Neural cell (in vitro differentiated cells): ENCODE measurements around the gene ACOXL. TPM values are rescaled to one million over a fixed set of nuclear protein-coding genes. Genes with fewer than 3 reads are reported as not detected.

Experiments
- H2AFZ ChIP-seq: fragments of 200-600, 300-800 bp; sonication (generic), shearing (Covaris generic); 2 replicates; pipeline ENCODE4 v1.6.0; 2014; ENCODE audit warnings: low read depth, mild to moderate bottlenecking, antibody characterized with exemption, low read length, moderate library complexity
- H3F3A ChIP-seq: fragments of 200-600 bp; shearing (Covaris generic); 2 replicates; pipeline ENCODE4 v1.6.1; 2016; ENCODE audit warnings: mild to moderate bottlenecking, moderate library complexity, mixed read lengths, antibody characterized with exemption, low read length; ENCODE audit not compliant: insufficient read depth, poor library complexity, severe bottlenecking
- H3K27ac ChIP-seq: fragments of 200-600, 300-800 bp; sonication (generic), shearing (Covaris generic); 2 replicates; pipeline ENCODE4 v1.5.1; 2014; ENCODE audit warnings: mild to moderate bottlenecking, low read length, moderate library complexity
- H3K27me3 ChIP-seq: fragments of 300-800, 200-600 bp; sonication (generic), shearing (Covaris generic); 2 replicates; pipeline ENCODE4 v1.6.0; 2014; ENCODE audit warnings: mild to moderate bottlenecking, low read depth, low read length, moderate library complexity; ENCODE audit not compliant: insufficient read depth
- H3K36me3 ChIP-seq: fragments of 300-800, 200-600 bp; sonication (generic), shearing (Covaris generic); 2 replicates; pipeline ENCODE4 v1.5.1; 2014; ENCODE audit warnings: mild to moderate bottlenecking, antibody characterized with exemption, low read length, moderate library complexity; ENCODE audit not compliant: insufficient read depth
- H3K4me2 ChIP-seq: fragments of 300-800, 200-600 bp; sonication (generic), shearing (Covaris generic); 2 replicates; pipeline ENCODE4 v1.6.0; 2014; ENCODE audit warnings: mild to moderate bottlenecking, low read length
- H3K4me3 ChIP-seq: fragments of 300-800, 200-600 bp; sonication (generic), shearing (Covaris generic); 2 replicates; pipeline ENCODE4 v1.5.1; 2014; ENCODE audit warnings: mild to moderate bottlenecking, low read length, moderate library complexity
- H3K79me2 ChIP-seq: fragments of 200-600 bp; shearing (Covaris generic); replicated peaks from 2 replicates; pipeline ENCODE4 v1.6.0; 2014; ENCODE audit warnings: mild to moderate bottlenecking, low read length, moderate library complexity; ENCODE audit not compliant: insufficient read depth
- H3K9ac ChIP-seq: fragments of 300-800, 200-600 bp; sonication (generic), shearing (Covaris generic); 2 replicates; pipeline ENCODE4 v1.6.1; 2016; ENCODE audit warnings: mild to moderate bottlenecking, low read length, mixed read lengths
- H3K9me2 ChIP-seq: fragments of 200-600 bp; shearing (Covaris generic); 2 replicates; pipeline ENCODE4 v1.6.1; 2016; ENCODE audit warnings: mild to moderate bottlenecking, low read length, mixed read lengths; ENCODE audit not compliant: insufficient read depth
- H3K9me3 ChIP-seq: fragments of 200-600, 300-800 bp; sonication (generic), shearing (Covaris generic); 2 replicates; pipeline ENCODE4 v1.6.1; 2016; ENCODE audit warnings: mild to moderate bottlenecking, mixed run types, low read length, moderate library complexity, mixed read lengths
- H4K20me1 ChIP-seq: fragments of 200-600 bp; shearing (Covaris generic); 2 replicates; pipeline ENCODE4 v1.6.1; 2016; ENCODE audit warnings: mild to moderate bottlenecking, mixed run types; ENCODE audit not compliant: insufficient read depth
- CTCF ChIP-seq: fragments of 450-650 bp; IDR thresholded peaks from 2 replicates; pipeline ENCODE4 v1.5.1; 2014; ENCODE audit warnings: antibody characterized with exemption, mild to moderate bottlenecking, moderate library complexity; ENCODE audit not compliant: poor library complexity, severe bottlenecking
- EP300 ChIP-seq: fragments of 450-650 bp; conservative IDR thresholded peaks from 2 replicates; pipeline ENCODE4 v1.6.1; 2014; ENCODE audit warnings: antibody characterized with exemption, mild to moderate bottlenecking, moderate library complexity; ENCODE audit not compliant: poor library complexity, severe bottlenecking
- EZH2 ChIP-seq: fragments of 200-600, 300-800 bp; shearing (Covaris generic), sonication (generic); IDR thresholded peaks from 2 replicates; pipeline ENCODE4 v1.6.1; 2014; ENCODE audit warnings: antibody characterized with exemption, low read length, borderline replicate concordance, mild to moderate bottlenecking; ENCODE audit not compliant: insufficient read depth, poor library complexity, severe bottlenecking
- MXI1 ChIP-seq: fragments of 450-650 bp; conservative IDR thresholded peaks from 2 replicates; pipeline ENCODE4 v1.6.1; 2014; ENCODE audit warnings: antibody characterized with exemption, mild to moderate bottlenecking; ENCODE audit not compliant: poor library complexity, severe bottlenecking
- POLR2AphosphoS5 ChIP-seq: IDR thresholded peaks from 2 replicates; pipeline ENCODE4 v1.6.1; 2012
- RAD21 ChIP-seq: fragments of 450-650 bp; conservative IDR thresholded peaks from 2 replicates; pipeline ENCODE4 v1.6.1; 2014; ENCODE audit warnings: antibody characterized with exemption, mild to moderate bottlenecking, moderate library complexity
- REST ChIP-seq: IDR thresholded peaks from 2 replicates; pipeline ENCODE4 v1.6.1; 2012; ENCODE audit warnings: borderline replicate concordance
- TAF1 ChIP-seq: IDR thresholded peaks from 2 replicates; pipeline ENCODE4 v1.6.1; 2012; ENCODE audit warnings: low read depth
- polyA plus RNA-seq: library from polyadenylated mRNA; depleted of rRNA; stranded (reverse); fragments of >200 nt; gene quantifications from 2 replicates; pipeline ENCODE4 v1.2.3, GENCODE V29; 2014

The ACOXL gene
- polyA plus RNA-seq, 1 donor from 2014 or later, result not detected

- Histone ChIP-seq H3K9me2 (no peaks in the 10 kb centered on the region), H3F3A (no peaks in the 10 kb centered on the region), H3K27me3 (no peaks in the 10 kb centered on the region), H3K9ac (no peak overlapping the region), H3K79me2 (no peaks in the 10 kb centered on the region), H3K4me3 (no peak overlapping the region), H3K4me2 (no peak overlapping the region), H3K36me3 (no peaks in the 10 kb centered on the region), H3K27ac (no peak overlapping the region), H4K20me1 (no peaks in the 10 kb centered on the region), H3K9me3 (no peaks in the 10 kb centered on the region), H2AFZ (no peak overlapping the region)
- TF ChIP-seq EZH2 (no peak), EP300 (no peak), REST (no peak), MXI1 (no peak), RAD21 (no peak), POLR2AphosphoS5 (no peak), CTCF (no peak)
Measured at GRCh38 chr2:110837446-110838409, 105.4 kb downstream of the ACOXL start.

DNA sequence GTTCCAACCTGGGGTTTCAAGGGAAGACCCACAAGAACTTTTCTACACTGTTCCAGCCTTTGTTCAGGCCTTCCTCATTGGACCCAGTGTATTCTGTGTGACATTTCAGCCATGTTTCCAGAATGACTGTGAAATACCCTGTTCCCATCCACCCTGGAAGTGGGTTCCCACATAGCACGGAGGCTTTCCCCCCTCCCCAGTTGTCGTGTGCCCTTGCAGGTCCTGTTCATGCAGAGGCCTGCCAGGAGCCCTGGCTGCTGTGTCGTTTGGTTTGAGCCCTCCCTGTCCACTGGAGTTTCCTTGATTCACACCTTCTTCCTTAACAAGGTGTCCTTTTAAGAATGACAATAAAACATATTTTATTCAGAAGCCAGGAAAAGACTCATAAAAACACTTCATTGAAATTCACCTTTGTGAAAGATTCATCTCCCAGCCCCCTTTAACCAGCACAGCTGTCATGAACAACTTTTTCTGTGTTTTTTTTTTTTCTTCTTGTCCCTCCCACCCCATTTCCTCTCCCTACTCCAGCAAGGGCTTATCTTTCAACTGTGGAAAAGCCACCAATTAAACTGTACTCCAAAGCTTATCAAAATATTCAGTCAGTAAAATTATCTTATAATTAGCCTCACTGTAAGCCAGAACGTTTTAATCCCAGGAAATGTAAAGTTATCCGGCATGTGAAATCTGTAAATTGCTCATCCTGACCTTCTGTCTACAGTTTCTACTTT, 106.4 kb downstream of the ACOXL start:
- Histone ChIP-seq H3K4me3 (no peak overlapping the region), H3K9ac (no peak overlapping the region), H3K36me3 (no peaks in the 10 kb centered on the region), H3K79me2 (no peaks in the 10 kb centered on the region), H3K9me3 (no peaks in the 10 kb centered on the region), H3K27me3 (no peaks in the 10 kb centered on the region), H3K27ac (no peak overlapping the region), H3F3A (no peaks in the 10 kb centered on the region), H3K4me2 (no peak overlapping the region), H2AFZ (no peak overlapping the region), H3K9me2 (no peaks in the 10 kb centered on the region), H4K20me1 (no peaks in the 10 kb centered on the region)
- TF ChIP-seq REST (no peak), EP300 (no peak), TAF1 (no peak), EZH2 (no peak), CTCF (no peak), POLR2AphosphoS5 (no peak)
